ENCODE measurements around the gene GNPNAT1. TPM values are rescaled to one million over a fixed set of nuclear protein-coding genes. Genes with fewer than 3 reads are reported as not detected.

GNPNAT1 gene
- total RNA-seq, 1 donor from 2014 or later, result 11.6 TPM

DNA sequence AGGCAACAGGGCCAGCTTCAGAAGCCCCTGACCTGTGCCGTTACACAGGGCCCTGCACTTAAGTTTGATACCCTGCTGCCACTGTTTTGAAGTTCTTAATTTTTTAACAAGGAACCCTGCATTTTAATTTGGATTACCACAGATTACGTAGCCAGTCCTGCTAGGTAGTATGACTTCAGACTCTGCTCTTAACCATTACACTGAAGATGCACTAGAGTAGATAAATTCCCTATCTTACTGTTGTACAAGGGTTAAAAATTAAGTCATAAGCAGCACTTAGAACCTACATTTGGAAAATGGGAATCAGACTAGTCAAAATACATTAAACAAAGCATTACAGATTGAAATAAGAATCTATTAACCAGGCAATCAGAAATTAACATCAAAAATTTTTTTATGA lies 2.3 kb downstream of the GNPNAT1 start:
- Histone ChIP-seq H3K27ac (no peak overlapping the region), H3K36me3 (no peaks in the 10 kb centered on the region), H3K4me3 (no peak overlapping the region), H3K9me3 (no peaks in the 10 kb centered on the region), H3K4me1 (peaks cover 12% of the 10 kb centered on the region), H3K27me3 (no peaks in the 10 kb centered on the region)
- TF ChIP-seq, protein P1, sequence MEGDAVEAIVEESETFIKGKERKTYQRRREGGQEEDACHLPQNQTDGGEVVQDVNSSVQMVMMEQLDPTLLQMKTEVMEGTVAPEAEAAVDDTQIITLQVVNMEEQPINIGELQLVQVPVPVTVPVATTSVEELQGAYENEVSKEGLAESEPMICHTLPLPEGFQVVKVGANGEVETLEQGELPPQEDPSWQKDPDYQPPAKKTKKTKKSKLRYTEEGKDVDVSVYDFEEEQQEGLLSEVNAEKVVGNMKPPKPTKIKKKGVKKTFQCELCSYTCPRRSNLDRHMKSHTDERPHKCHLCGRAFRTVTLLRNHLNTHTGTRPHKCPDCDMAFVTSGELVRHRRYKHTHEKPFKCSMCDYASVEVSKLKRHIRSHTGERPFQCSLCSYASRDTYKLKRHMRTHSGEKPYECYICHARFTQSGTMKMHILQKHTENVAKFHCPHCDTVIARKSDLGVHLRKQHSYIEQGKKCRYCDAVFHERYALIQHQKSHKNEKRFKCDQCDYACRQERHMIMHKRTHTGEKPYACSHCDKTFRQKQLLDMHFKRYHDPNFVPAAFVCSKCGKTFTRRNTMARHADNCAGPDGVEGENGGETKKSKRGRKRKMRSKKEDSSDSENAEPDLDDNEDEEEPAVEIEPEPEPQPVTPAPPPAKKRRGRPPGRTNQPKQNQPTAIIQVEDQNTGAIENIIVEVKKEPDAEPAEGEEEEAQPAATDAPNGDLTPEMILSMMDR (IDR thresholded peaks at IDR 0.05), result no peak
- no peak for DNase-seq
- intact Hi-C loops (cut with DNase I), result no loop called here
- ATAC-seq, result no peak

DNA sequence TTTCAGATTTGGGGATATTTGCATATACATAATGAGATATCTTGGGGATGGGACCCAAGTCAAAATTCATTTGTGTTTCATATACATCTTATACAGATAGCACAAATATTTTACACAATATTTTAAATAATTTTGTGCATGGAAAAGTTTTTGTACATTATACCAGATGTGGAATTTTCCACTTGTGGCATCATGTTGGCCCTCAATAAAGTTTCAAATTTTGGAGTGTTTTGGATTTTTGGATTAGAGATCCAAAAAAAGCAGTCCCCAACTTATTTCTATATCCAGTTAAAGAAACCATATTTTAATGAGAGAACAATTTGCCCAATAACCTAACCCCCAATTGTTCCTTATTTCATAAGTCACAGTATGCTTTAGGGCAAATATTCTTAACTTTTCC lies 4.5 kb downstream of the GNPNAT1 start:
- H3K27ac ChIP-seq, result no peak overlapping the region
- TF ChIP-seq, protein P1 (IDR thresholded peaks at IDR 0.05), result no peak
- no peaks in the 10 kb centered on the region for H3K36me3 ChIP-seq
- DNase-seq (no peak), ATAC-seq (no peak)
- H3K9me3 ChIP-seq, result no peaks in the 10 kb centered on the region
- peaks cover 7% of the 10 kb centered on the region for H3K4me1 ChIP-seq
- H3K27me3 ChIP-seq, result no peaks in the 10 kb centered on the region
- H3K4me3 ChIP-seq, result no peak overlapping the region
- intact Hi-C loops (cut with DNase I), result no loop called here

DNA sequence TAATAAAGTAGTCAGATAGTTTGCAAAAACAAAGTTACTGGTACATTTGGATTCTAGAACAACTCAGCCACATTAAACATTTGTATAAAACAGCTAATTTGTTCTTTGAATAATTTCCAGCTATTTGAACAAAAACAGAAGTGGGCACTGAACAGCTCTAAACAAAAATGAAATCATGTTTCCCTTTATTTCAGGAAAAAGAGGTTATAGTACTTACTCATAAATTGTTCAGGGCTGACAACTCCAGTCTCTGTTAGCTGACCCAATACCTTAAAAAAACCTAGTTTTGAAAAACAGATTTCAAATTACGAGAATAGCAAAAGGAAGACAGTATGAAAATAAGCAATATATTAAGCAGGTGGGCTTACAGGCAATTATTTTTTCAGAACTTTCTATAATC lies 8.2 kb downstream of the GNPNAT1 start:
- Histone ChIP-seq H3K36me3 (peaks cover 33% of the 10 kb centered on the region), H3K4me1 (no peaks in the 10 kb centered on the region), H3K27me3 (no peaks in the 10 kb centered on the region), H3K4me3 (no peak overlapping the region), H3K27ac (no peak overlapping the region), H3K9me3 (no peaks in the 10 kb centered on the region)
- intact Hi-C loops (cut with DNase I), result no loop called here
- ATAC-seq (no peak), DNase-seq (no peak)
- TF ChIP-seq, protein P1 (IDR thresholded peaks at IDR 0.05), result no peak

DNA sequence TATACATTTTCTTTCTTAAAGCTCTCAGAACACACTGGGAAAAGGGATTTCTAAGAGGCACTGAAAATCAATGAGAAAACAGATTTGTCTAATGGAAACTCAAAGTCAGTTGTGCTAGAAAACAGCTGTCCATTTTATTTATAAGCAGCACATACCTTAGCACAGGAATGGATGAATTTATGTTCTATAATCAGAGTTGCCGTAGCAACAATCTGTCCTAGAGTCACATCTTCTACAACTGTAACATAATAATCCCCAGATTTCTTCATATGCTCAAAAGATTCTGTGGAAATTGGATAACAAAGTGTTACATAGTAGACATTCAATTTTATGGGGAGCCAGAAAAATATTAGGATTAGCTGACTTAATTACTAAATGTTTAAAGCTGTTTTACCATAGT lies 9.8 kb downstream of the GNPNAT1 start:
- Histone ChIP-seq H3K36me3 (peaks cover 49% of the 10 kb centered on the region), H3K27me3 (no peaks in the 10 kb centered on the region), H3K27ac (no peak overlapping the region), H3K9me3 (no peaks in the 10 kb centered on the region), H3K4me3 (no peak overlapping the region), H3K4me1 (no peaks in the 10 kb centered on the region)
- no peak for ATAC-seq
- intact Hi-C loops (cut with DNase I), result no loop called here
- TF ChIP-seq, protein P1 (IDR thresholded peaks at IDR 0.05), result no peak
- DNase-seq, result no peak

DNA sequence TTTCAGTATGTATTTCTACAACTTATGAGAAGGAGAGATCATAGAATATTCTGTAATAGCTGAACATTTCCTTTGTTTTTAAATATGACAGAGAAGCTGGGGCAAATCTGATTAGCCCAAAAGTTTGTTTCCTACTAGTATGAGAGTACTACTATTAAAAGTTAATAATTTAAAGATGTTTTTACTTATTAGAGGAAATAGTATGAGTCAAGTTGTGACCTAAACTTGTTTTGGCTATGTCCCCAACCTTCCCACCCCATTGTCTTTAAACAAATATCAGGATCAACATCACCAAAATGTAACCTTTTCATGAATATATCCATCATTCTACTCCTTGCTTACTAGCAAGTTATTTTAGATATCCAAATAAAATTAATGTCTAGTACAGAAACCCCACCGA lies 10.5 kb downstream of the GNPNAT1 start:
- Histone ChIP-seq H3K4me1 (no peaks in the 10 kb centered on the region), H3K36me3 (peaks cover 55% of the 10 kb centered on the region), H3K27me3 (no peaks in the 10 kb centered on the region), H3K9me3 (no peaks in the 10 kb centered on the region), H3K4me3 (no peak overlapping the region), H3K27ac (no peak overlapping the region)
- no peak for ATAC-seq
- TF ChIP-seq, protein P1 (IDR thresholded peaks at IDR 0.05), result no peak
- DNase-seq, result no peak
- intact Hi-C loops (cut with DNase I), result no loop called here

DNA sequence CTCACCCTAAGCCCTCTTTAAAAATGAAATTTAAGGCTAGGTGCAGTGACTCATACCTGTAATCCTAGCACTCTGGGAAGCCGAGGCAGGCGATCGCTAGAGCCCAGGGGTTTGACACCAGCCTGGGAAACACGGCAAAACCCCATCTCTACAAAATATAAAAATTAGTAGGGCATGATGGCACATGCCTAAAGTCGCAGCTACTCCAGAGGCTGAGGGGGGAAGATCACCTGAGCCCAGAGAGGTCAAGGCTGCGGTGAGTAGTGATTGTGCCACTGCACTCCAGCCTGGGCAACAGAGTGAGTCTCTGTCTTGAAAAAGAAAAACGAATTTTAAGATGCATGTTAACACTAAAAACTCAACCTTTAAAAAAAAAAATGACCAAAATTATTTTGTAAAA lies 12.7 kb downstream of the GNPNAT1 start:
- TF ChIP-seq, protein P1 (IDR thresholded peaks at IDR 0.05), result no peak

More for the DNA sequence above, 12.7 kb downstream of the GNPNAT1 start:
- no peak overlapping the region for H3K4me3 ChIP-seq
- intact Hi-C loops (cut with DNase I), result no loop called here
- DNase-seq (no peak), ATAC-seq (no peak)
- no peaks in the 10 kb centered on the region for H3K9me3 ChIP-seq
- H3K4me1 ChIP-seq, result no peaks in the 10 kb centered on the region
- H3K36me3 ChIP-seq, result peaks cover 71% of the 10 kb centered on the region
- no peaks in the 10 kb centered on the region for H3K27me3 ChIP-seq
- no peak overlapping the region for H3K27ac ChIP-seq

Data from upper lobe of right lung (tissue), 1 donor.